ENCODE results near the gene CRY2. TPM values are rescaled to one million over a fixed set of nuclear protein-coding genes. Genes with fewer than 3 reads are reported as not detected.

The CRY2 gene
- total and polyA plus RNA-seq, 2 of the 8 experiments (the other 6 are each of a cell fraction or from before 2014, with no cell fraction given) = 8.0 to 9.4 TPM

- H4K91ac ChIP-seq (replicated peaks; ENCODE audit: insufficient read length, low read length) = no peak overlapping the region
- H3K36me3 ChIP-seq (ENCODE audit: control insufficient read depth in 2 of 4, insufficient read depth in 4 of 4, low read length in 3 of 4) = peaks cover 0 to 7% (median 0%) of the 10 kb centered on the region in 4 experiments; a peak in 3 of 8 replicates
- no peak overlapping the region for H4K8ac ChIP-seq (ENCODE audit: extremely low read depth, insufficient read depth, low read length)
- H3K56ac ChIP-seq (replicated peaks; ENCODE audit: insufficient read length, low read depth, low read length) = no peak overlapping the region
- 71% methylated on average over 3 of the region's 3 CpGs; no CpG with 5 or more reads in 1 of the 2 experiments for WGBS, 2 experiments (ENCODE audit: extremely low coverage in 1 of 2, insufficient coverage in 1 of 2, insufficient read length in 1 of 2, insufficient replicate concordance in 2 of 2, low coverage in 1 of 2, low lambda C conversion rate in 2 of 2, missing lambda C conversion rate in 1 of 2)
- H3K9ac ChIP-seq (replicated peaks in 1 of 4; ENCODE audit: extremely low read depth in 1 of 4, low read depth in 3 of 4, low read length in 3 of 4) = no peak overlapping the region
- peak overlapping the region in 1 of 2 experiments; percentile 49; a peak in 2 of 4 replicates for H3K4me2 ChIP-seq (ENCODE audit: insufficient read depth in 1 of 2, low read depth in 2 of 2, low read length in 2 of 2)
- ChIA-PET POLR2A (ENCODE audit: partially characterized antibody) (interaction anchor here (0.6 to 1.0 kb wide), 2 partner anchors 10 to 1786 kb away, joined by 3 to 5 read pairs; no protein-coding TSS in a partner anchor), CTCF (ENCODE audit: partially characterized antibody) (interaction anchor here (1.2 to 3.7 kb wide), 6 partner anchors 9 to 44 kb away, joined by 3 to 29 read pairs (median 9); partner anchors contain the start of gene SLC35C1)
- DNase-seq (ENCODE audit: low read depth in 1 of 2, low spot score in 2 of 2) (no peak), FAIRE-seq (peak; percentile 7)
- H2AK5ac ChIP-seq (ENCODE audit: low read depth, low read length) = 0 out of 2 replicates have a peak overlapping the region, but pooled peaks have one; percentile 39
- H3K27ac ChIP-seq (ENCODE audit: low read depth, low read length) = no peak overlapping the region
- H3K23ac ChIP-seq (ENCODE audit: insufficient read length) = no peak overlapping the region
- peaks cover 0 to 2% of the 10 kb centered on the region in 2 experiments for H4K20me1 ChIP-seq (replicated peaks in 1 of 2; ENCODE audit: control insufficient read depth in 1 of 2, insufficient read depth in 2 of 2, low read length in 2 of 2)
- no peak overlapping the region for H3K14ac ChIP-seq (ENCODE audit: insufficient read length)
- no peak overlapping the region for H2AFZ ChIP-seq (ENCODE audit: low read length)
- no peaks in the 10 kb centered on the region for H3K23me2 ChIP-seq (ENCODE audit: low read depth, low read length)
- H4K5ac ChIP-seq (ENCODE audit: insufficient read length, low read depth, low read length) = no peak overlapping the region
- H2BK15ac ChIP-seq (ENCODE audit: low read length) = no peak overlapping the region
- H2BK20ac ChIP-seq (ENCODE audit: low read length) = no peak overlapping the region
- no peak overlapping the region for H3K4ac ChIP-seq (replicated peaks; ENCODE audit: insufficient read length, low read depth, low read length)
- H2BK120ac ChIP-seq (replicated peaks; ENCODE audit: low read depth, low read length) = no peak overlapping the region
- H2BK12ac ChIP-seq (ENCODE audit: low read depth, low read length) = no peak overlapping the region; the same call in 1 of the 2 replicates
- H3K9me3 ChIP-seq (ENCODE audit: insufficient read depth in 2 of 2, low read depth in 1 of 2, low read length in 1 of 2) = no peaks in the 10 kb centered on the region
- 0 out of 7 replicates have a peak, but pooled peaks cover 0 to 2% (median 0%) of the 10 kb centered on the region in 4 experiments for H3K27me3 ChIP-seq (replicated peaks in 1 of 4; ENCODE audit: control insufficient read depth in 3 of 4, extremely low read depth in 1 of 4, insufficient read depth in 3 of 4, low read length in 3 of 4)
- TF ChIP-seq RAD21 (IDR thresholded peaks at IDR 0.05 in 1 of 2, conservative IDR thresholded peaks at IDR 0.05 in 1 of 2; ENCODE audit: low read depth in 2 of 2, low read length in 2 of 2) (0 out of 4 replicates have a peak, but pooled peaks of 1 of the 2 experiments have one; percentile 15), POU5F1 (IDR thresholded peaks at IDR 0.05; ENCODE audit: low read depth, low read length) (no peak)
- TF ChIP-seq, protein P1, sequence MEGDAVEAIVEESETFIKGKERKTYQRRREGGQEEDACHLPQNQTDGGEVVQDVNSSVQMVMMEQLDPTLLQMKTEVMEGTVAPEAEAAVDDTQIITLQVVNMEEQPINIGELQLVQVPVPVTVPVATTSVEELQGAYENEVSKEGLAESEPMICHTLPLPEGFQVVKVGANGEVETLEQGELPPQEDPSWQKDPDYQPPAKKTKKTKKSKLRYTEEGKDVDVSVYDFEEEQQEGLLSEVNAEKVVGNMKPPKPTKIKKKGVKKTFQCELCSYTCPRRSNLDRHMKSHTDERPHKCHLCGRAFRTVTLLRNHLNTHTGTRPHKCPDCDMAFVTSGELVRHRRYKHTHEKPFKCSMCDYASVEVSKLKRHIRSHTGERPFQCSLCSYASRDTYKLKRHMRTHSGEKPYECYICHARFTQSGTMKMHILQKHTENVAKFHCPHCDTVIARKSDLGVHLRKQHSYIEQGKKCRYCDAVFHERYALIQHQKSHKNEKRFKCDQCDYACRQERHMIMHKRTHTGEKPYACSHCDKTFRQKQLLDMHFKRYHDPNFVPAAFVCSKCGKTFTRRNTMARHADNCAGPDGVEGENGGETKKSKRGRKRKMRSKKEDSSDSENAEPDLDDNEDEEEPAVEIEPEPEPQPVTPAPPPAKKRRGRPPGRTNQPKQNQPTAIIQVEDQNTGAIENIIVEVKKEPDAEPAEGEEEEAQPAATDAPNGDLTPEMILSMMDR (IDR thresholded peaks at IDR 0.05; ENCODE audit: control extremely low read depth in 1 of 3, insufficient read depth in 1 of 3, low read depth in 1 of 3, low read length in 3 of 3) = peak in 2 of 3 experiments; percentile 11 to 13; a peak in 2 of 4 replicates
- H3K79me2 ChIP-seq (ENCODE audit: control insufficient read depth in 1 of 2, insufficient read depth in 2 of 2, low read length in 2 of 2) = no peaks in the 10 kb centered on the region
- no peak overlapping the region; the same call in 1 of the 2 replicates for H3K18ac ChIP-seq (ENCODE audit: extremely low read depth, low read length)
- H3K4me3 ChIP-seq (ENCODE audit: extremely low read depth in 1 of 4, insufficient read depth in 2 of 4, low read depth in 3 of 4, low read length in 4 of 4) = no peak overlapping the region
- 0 out of 2 replicates have a peak overlapping the region, but pooled peaks have one; percentile 24 for H2BK5ac ChIP-seq (ENCODE audit: low read depth, low read length)
- peaks cover 5 to 7% (median 7%) of the 10 kb centered on the region in 4 experiments; a peak in 4 of 7 replicates for H3K4me1 ChIP-seq (replicated peaks in 1 of 4; ENCODE audit: control insufficient read depth in 3 of 4, insufficient read depth in 4 of 4, low read length in 3 of 4)
- no peaks in the 10 kb centered on the region; the same call in 1 of the 2 replicates for H3K79me1 ChIP-seq (ENCODE audit: low read depth, low read length)
Measured at GRCh38 chr11:45815747-45816146, 31.5 kb upstream of the CRY2 start.

All from H1 (cell line).